Upper lobe of right lung (tissue), 1 donor: Measurements from ENCODE around the gene TGDS. TPM values are rescaled to one million over a fixed set of nuclear protein-coding genes. Genes with fewer than 3 reads are reported as not detected.

Experiments
- ATAC-seq: fragments of 200-7000 bp; cut with Tn5 transposase; one replicate; pipeline ENCODE4 v1.9.1; 2020; ENCODE audit warnings: mild to moderate bottlenecking, moderate library complexity
- DNase-seq: peaks from one replicate; pipeline ENCODE4 v3.0.0-alpha.2; 2020
- H3K27ac ChIP-seq: fragments of 200-600 bp; one replicate; pipeline ENCODE4 v1.8.0; 2022
- H3K27me3 ChIP-seq: fragments of 200-600 bp; one replicate; pipeline ENCODE4 v1.8.0; 2022; ENCODE audit warnings: mild to moderate bottlenecking
- H3K36me3 ChIP-seq: fragments of 200-600 bp; one replicate; pipeline ENCODE4 v1.8.0; 2022
- H3K4me1 ChIP-seq: fragments of 200-600 bp; one replicate; pipeline ENCODE4 v1.8.0; 2022
- H3K4me3 ChIP-seq: fragments of 200-600 bp; one replicate; pipeline ENCODE4 v1.8.0; 2022; ENCODE audit warnings: mild to moderate bottlenecking
- H3K9me3 ChIP-seq: fragments of 200-600 bp; one replicate; pipeline ENCODE4 v1.8.0; 2022
- intact Hi-C: fragments of 100-400 bp; cut with DNase I; formaldehyde crosslinking; loops from one replicate; pipeline ENCODE4 v1.11.0; 2022
- total RNA-seq: library from RNA; stranded (reverse); fragmentation: NEBNext Ultra II Directional; extraction: Animal tissue kit (Norgen Biotek cat#: 25700); gene quantifications from one replicate; pipeline ENCODE4 v1.2.1, GENCODE V29; 2021
- TF ChIP-seq, protein P1 (sequence below): fragments of 200-600 bp; IDR thresholded peaks from one replicate; pipeline ENCODE4 v1.8.0; 2022; ENCODE audit warnings: antibody characterized with exemption
- donor health status: DM: no; HTN: yes; CAD: no; lungs with severe emphysema.

The TGDS gene
- total RNA-seq, 1 donor from 2014 or later: 9.4 TPM

- no peaks in the 10 kb centered on the region for H3K9me3 ChIP-seq
- TF ChIP-seq, protein P1, sequence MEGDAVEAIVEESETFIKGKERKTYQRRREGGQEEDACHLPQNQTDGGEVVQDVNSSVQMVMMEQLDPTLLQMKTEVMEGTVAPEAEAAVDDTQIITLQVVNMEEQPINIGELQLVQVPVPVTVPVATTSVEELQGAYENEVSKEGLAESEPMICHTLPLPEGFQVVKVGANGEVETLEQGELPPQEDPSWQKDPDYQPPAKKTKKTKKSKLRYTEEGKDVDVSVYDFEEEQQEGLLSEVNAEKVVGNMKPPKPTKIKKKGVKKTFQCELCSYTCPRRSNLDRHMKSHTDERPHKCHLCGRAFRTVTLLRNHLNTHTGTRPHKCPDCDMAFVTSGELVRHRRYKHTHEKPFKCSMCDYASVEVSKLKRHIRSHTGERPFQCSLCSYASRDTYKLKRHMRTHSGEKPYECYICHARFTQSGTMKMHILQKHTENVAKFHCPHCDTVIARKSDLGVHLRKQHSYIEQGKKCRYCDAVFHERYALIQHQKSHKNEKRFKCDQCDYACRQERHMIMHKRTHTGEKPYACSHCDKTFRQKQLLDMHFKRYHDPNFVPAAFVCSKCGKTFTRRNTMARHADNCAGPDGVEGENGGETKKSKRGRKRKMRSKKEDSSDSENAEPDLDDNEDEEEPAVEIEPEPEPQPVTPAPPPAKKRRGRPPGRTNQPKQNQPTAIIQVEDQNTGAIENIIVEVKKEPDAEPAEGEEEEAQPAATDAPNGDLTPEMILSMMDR: no peak
- ATAC-seq (no peak), DNase-seq (no peak)
- H3K4me1 ChIP-seq: no peaks in the 10 kb centered on the region
- H3K4me3 ChIP-seq: no peak overlapping the region
- H3K27me3 ChIP-seq: no peaks in the 10 kb centered on the region
- H3K36me3 ChIP-seq: peaks cover 19% of the 10 kb centered on the region
- no peak overlapping the region for H3K27ac ChIP-seq
- intact Hi-C loops: no loop called here
Observed at GRCh38 chr13:94567581-94567980, 28.4 kb downstream of the TGDS start.

- no peaks in the 10 kb centered on the region for H3K9me3 ChIP-seq
- no peak for DNase-seq
- no peaks in the 10 kb centered on the region for H3K27me3 ChIP-seq
- intact Hi-C loops: no loop called here
- ATAC-seq: no peak
- H3K36me3 ChIP-seq: no peaks in the 10 kb centered on the region
- H3K4me1 ChIP-seq: no peaks in the 10 kb centered on the region
- H3K27ac ChIP-seq: no peak overlapping the region
- no peak overlapping the region for H3K4me3 ChIP-seq
- TF ChIP-seq, protein P1: no peak
Observed at GRCh38 chr13:94561126-94561525, 34.8 kb downstream of the TGDS start.

GRCh38 chr13:94560116-94560515, 35.8 kb downstream of the TGDS start:
- H3K27me3 ChIP-seq: no peaks in the 10 kb centered on the region
- no peak for DNase-seq
- intact Hi-C loops: no loop called here

GRCh38 chr13:94559222-94559795, 36.6 kb downstream of the TGDS start:
- no peak for ATAC-seq
- TF ChIP-seq, protein P1: no peak
- H3K27ac ChIP-seq: no peak overlapping the region
- no peaks in the 10 kb centered on the region for H3K9me3 ChIP-seq
- H3K27me3 ChIP-seq: no peaks in the 10 kb centered on the region
- no peaks in the 10 kb centered on the region for H3K4me1 ChIP-seq
- intact Hi-C loops: no loop called here
- H3K4me3 ChIP-seq: no peak overlapping the region
- DNase-seq: no peak
- H3K36me3 ChIP-seq: no peaks in the 10 kb centered on the region

More at GRCh38 chr13:94560116-94560515, 35.8 kb downstream of the TGDS start:
- H3K4me3 ChIP-seq: no peak overlapping the region
- H3K27ac ChIP-seq: no peak overlapping the region
- no peaks in the 10 kb centered on the region for H3K4me1 ChIP-seq
- TF ChIP-seq, protein P1: no peak
- no peaks in the 10 kb centered on the region for H3K36me3 ChIP-seq
- no peak for ATAC-seq
- no peaks in the 10 kb centered on the region for H3K9me3 ChIP-seq

GRCh38 chr13:94558716-94559115, 37.2 kb downstream of the TGDS start:
- H3K36me3 ChIP-seq: no peaks in the 10 kb centered on the region
- H3K27me3 ChIP-seq: no peaks in the 10 kb centered on the region
- H3K27ac ChIP-seq: no peak overlapping the region
- H3K4me1 ChIP-seq: no peaks in the 10 kb centered on the region
- DNase-seq (no peak), ATAC-seq (no peak)
- TF ChIP-seq, protein P1: no peak
- no peak overlapping the region for H3K4me3 ChIP-seq
- no peaks in the 10 kb centered on the region for H3K9me3 ChIP-seq
- intact Hi-C loops: no loop called here
